Measurements from ENCODE around the gene MBNL2.

MBNL2 gene

GRCh38 chr13:97385146-97385545 is 163.0 kb downstream of the MBNL2 start:
- TF ChIP-seq YY1 (IDR thresholded peaks at IDR 0.05; ENCODE audit: low read depth) = no peak
- no peak for TF ChIP-seq EGR1 (IDR thresholded peaks at IDR 0.05)
- TF ChIP-seq TEAD4 (IDR thresholded peaks at IDR 0.05) = no peak
- TF ChIP-seq CEBPB (IDR thresholded peaks at IDR 0.05) = no peak
- TF ChIP-seq NFIC (IDR thresholded peaks at IDR 0.05) = no peak
- no peak for TF ChIP-seq TAF1 (IDR thresholded peaks at IDR 0.05; ENCODE audit: low read depth)
- no peak for TF ChIP-seq CREB1 (IDR thresholded peaks at IDR 0.05; ENCODE audit: low read depth)
- no peak for TF ChIP-seq FOXM1 (IDR thresholded peaks at IDR 0.05; ENCODE audit: borderline replicate concordance, low read depth)
- no peak for TF ChIP-seq TCF12 (IDR thresholded peaks at IDR 0.05; ENCODE audit: low read depth)
- TF ChIP-seq EP300 (IDR thresholded peaks at IDR 0.05; ENCODE audit: borderline replicate concordance) = no peak
- no peak for TF ChIP-seq RAD21 (IDR thresholded peaks at IDR 0.05; ENCODE audit: low read depth)
- TF ChIP-seq ZBTB7A (IDR thresholded peaks at IDR 0.05; ENCODE audit: low read depth) = no peak
- TF ChIP-seq REST (IDR thresholded peaks at IDR 0.05; ENCODE audit: low read depth) = no peak

DNA sequence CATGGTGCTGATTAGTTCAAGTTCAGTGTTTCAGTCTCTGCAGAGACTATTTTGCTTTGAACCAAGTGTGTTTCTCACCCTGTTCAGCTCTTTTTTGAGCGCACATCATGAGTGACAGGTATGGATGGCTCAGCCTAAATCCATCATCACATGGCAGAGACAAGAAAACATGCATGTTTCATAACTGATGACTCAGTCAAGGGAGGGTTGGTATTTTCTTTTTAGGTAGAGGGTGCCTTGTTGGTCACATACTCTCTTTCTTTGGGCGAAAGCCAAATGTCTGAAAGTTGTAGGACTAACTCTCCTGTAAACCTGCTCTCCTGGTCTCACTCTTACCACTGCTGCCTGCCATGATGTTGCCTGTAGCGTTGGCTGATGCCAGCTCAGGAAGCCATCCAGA is 163.7 kb downstream of the MBNL2 start:
- no peak for TF ChIP-seq CEBPB (IDR thresholded peaks at IDR 0.05)
- no peak for TF ChIP-seq ZBTB7A (IDR thresholded peaks at IDR 0.05; ENCODE audit: low read depth)
- no peak for TF ChIP-seq FOXM1 (IDR thresholded peaks at IDR 0.05; ENCODE audit: borderline replicate concordance, low read depth)
- no peak for TF ChIP-seq EP300 (IDR thresholded peaks at IDR 0.05; ENCODE audit: borderline replicate concordance)
- TF ChIP-seq, protein P1, sequence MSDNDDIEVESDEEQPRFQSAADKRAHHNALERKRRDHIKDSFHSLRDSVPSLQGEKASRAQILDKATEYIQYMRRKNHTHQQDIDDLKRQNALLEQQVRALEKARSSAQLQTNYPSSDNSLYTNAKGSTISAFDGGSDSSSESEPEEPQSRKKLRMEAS (IDR thresholded peaks at IDR 0.05) = no peak

DNA sequence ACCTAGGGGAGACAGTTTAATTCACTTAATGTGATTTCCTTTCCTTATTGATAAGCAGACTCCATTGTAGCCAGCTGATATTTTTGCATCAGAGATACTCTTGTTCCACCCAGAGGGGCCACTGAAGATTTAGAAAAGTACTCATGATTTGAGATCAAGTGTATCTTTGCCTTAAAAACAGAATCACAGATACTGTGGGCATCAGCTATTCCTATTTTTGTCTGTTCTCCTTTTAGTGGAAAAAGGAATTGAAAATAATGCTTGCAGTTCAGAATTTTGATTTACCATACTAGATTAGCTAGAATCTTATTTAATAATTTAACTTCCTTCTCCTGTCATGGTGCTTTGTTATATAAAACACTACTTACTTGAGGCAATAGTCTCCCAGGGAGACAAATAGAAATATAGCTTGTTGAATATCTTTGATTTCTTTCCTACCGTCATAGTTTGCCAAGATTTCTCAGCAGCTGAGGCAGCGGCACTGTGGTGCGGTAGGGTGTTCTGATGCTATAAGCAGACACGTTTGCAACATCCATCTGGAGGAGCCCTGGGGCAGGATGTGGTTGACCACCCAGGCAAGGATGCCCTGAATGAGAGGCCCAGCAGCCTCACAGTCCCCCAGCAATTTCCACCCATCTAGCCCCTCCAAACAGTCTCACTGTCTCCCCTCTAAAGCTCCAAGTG is 164.8 kb downstream of the MBNL2 start:
- TF ChIP-seq TCF12 (IDR thresholded peaks at IDR 0.05; ENCODE audit: low read depth) (no peak), TAF1 (IDR thresholded peaks at IDR 0.05; ENCODE audit: low read depth) (no peak)

- TF ChIP-seq TAF1 (IDR thresholded peaks at IDR 0.05; ENCODE audit: low read depth) = no peak
- no peak for TF ChIP-seq RAD21 (IDR thresholded peaks at IDR 0.05; ENCODE audit: low read depth)
- TF ChIP-seq ZBTB7A (IDR thresholded peaks at IDR 0.05; ENCODE audit: low read depth) = no peak
- no peak for TF ChIP-seq EP300 (IDR thresholded peaks at IDR 0.05; ENCODE audit: borderline replicate concordance)
Observed at GRCh38 chr13:97387485-97387839, 165.3 kb downstream of the MBNL2 start.

GRCh38 chr13:97387890-97388289 is 165.8 kb downstream of the MBNL2 start:
- no peak for TF ChIP-seq REST (IDR thresholded peaks at IDR 0.05; ENCODE audit: low read depth)
- TF ChIP-seq FOXM1 (IDR thresholded peaks at IDR 0.05; ENCODE audit: borderline replicate concordance, low read depth) = no peak
- TF ChIP-seq YY1 (IDR thresholded peaks at IDR 0.05; ENCODE audit: low read depth) = no peak
- TF ChIP-seq, protein P1 (IDR thresholded peaks at IDR 0.05) = no peak
- no peak for TF ChIP-seq EGR1 (IDR thresholded peaks at IDR 0.05)
- no peak for TF ChIP-seq TCF12 (IDR thresholded peaks at IDR 0.05; ENCODE audit: low read depth)
- no peak for TF ChIP-seq RAD21 (IDR thresholded peaks at IDR 0.05; ENCODE audit: low read depth)
- TF ChIP-seq TAF1 (IDR thresholded peaks at IDR 0.05; ENCODE audit: low read depth) = no peak

DNA sequence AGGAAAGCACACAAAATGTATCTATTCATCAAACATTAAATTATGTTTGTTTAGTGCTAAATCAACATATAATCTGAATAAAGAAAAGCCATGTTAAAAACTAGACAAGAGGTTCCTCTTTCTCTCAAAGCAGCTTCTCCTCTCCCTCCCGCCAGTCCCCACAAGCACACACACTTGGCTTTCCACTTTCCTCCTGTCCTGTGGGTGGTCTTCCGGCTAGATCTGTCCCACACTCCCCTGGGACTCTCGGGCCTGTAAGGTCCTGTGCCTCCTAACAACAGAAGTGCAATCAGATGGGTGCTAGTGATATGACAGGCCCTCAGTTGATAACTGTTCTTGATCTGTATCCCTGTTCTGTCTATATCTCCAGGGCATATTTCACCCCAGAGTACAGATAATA is 166.2 kb downstream of the MBNL2 start:
- no peak for TF ChIP-seq TAF1 (IDR thresholded peaks at IDR 0.05; ENCODE audit: low read depth)
- TF ChIP-seq TCF12 (IDR thresholded peaks at IDR 0.05; ENCODE audit: low read depth) = no peak
- no peak for TF ChIP-seq YY1 (IDR thresholded peaks at IDR 0.05; ENCODE audit: low read depth)
- no peak for TF ChIP-seq CEBPB (IDR thresholded peaks at IDR 0.05)
- TF ChIP-seq, protein P2, sequence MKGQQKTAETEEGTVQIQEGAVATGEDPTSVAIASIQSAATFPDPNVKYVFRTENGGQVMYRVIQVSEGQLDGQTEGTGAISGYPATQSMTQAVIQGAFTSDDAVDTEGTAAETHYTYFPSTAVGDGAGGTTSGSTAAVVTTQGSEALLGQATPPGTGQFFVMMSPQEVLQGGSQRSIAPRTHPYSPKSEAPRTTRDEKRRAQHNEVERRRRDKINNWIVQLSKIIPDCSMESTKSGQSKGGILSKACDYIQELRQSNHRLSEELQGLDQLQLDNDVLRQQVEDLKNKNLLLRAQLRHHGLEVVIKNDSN (IDR thresholded peaks at IDR 0.05) = no peak
- no peak for TF ChIP-seq REST (IDR thresholded peaks at IDR 0.05; ENCODE audit: low read depth)
- TF ChIP-seq FOXM1 (IDR thresholded peaks at IDR 0.05; ENCODE audit: borderline replicate concordance, low read depth) = no peak
- TF ChIP-seq CREB1 (IDR thresholded peaks at IDR 0.05; ENCODE audit: low read depth) = no peak
- no peak for TF ChIP-seq TEAD4 (IDR thresholded peaks at IDR 0.05)
- no peak for TF ChIP-seq EP300 (IDR thresholded peaks at IDR 0.05; ENCODE audit: borderline replicate concordance)
- no peak for TF ChIP-seq EGR1 (IDR thresholded peaks at IDR 0.05)
- TF ChIP-seq RAD21 (IDR thresholded peaks at IDR 0.05; ENCODE audit: low read depth) = no peak
- TF ChIP-seq NFIC (IDR thresholded peaks at IDR 0.05) = no peak
